Measurements from ENCODE around the gene ARL11.

ARL11 gene

DNA sequence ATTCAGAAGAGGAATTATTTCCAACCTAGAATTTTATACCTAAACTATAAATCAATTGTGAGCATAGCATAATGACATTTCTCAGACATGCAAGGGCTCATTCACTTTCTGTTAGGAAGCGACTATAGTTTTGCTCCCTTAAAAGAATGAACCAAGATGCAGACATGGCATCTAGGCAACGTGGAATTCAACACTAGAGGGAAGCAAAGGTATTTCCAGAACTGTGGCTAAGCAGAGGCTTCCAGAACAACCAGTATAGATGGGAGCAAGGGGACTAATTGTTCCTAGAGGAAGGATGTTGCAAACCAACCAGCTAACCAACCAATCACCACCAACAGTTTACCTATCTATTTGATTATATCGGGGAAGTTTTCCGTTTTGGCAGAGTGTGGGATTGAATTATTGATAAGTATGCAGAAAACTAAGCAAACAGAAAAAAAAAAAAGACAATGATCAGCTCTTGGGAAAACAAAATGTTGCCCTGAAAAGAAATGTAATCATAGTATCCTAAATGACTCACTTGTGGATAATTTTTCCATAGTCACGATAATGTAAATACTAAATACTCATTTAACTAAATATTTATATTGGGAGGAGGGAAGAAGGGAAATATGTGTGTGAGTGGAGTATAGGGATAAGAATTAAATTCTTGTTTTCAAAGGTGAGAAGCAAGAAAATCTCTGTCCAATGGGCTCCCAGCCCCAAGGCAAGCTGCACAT, 21.1 kb downstream of the ARL11 start:
- no peak for DNase-seq (ENCODE audit: low read depth in 2 of 2)

DNA sequence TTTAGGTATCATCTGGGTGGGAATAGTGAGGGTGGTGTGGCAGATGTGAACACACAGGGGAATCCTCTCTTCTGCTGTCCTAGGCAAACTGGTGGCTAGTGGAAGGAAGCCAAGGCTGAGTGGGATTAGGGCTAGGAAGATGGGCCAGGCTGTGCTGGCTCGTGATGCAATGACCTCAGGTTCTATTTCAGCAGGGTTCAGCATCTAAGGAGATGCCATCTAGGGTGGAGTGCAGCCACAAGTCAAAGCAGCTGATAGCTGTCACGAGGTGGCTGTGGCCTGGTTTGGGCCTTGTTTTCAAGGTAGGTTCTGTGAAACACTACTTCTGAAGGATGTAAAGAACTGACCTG, 21.6 kb downstream of the ARL11 start:
- DNase-seq (ENCODE audit: low read depth in 2 of 2), result no peak

DNA sequence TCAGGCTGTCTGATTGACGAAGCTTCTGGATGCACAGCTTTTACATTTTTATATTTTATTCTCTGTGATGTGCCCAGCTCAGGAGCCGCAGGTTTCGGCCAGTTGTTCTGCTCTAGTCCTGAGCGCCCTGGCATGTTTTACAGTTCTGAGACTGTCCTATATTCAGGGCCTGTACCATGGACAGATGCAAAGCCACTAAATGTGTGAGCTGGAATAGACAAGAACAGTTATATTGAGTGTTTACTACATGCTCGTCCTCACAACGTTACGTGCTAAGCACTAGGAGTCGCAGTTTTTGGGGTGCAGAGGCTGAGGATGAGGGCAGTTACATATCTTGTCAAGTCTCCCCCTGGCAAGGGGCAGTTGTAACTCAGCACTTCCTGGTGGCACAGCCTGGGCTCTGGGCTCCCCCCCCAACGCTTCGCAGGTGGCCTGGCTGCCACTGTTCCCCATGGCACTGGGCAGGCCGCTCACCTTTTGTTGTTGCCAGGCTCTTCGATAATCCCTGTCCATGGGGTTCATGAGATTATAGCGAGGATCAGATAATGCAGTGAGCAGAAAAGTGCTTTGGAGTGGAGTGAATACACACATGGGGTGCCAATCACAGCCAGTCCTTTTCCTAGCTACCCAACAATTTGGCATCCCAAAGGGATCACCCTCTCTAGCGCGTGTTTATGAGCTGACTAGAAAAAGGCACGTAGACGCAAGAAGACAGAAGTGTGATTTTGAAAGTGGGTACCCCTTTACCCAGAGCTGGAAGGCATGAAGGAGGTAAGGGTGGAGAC, 23.5 kb downstream of the ARL11 start:
- DNase-seq (ENCODE audit: low read depth in 2 of 2), result no peak

DNA sequence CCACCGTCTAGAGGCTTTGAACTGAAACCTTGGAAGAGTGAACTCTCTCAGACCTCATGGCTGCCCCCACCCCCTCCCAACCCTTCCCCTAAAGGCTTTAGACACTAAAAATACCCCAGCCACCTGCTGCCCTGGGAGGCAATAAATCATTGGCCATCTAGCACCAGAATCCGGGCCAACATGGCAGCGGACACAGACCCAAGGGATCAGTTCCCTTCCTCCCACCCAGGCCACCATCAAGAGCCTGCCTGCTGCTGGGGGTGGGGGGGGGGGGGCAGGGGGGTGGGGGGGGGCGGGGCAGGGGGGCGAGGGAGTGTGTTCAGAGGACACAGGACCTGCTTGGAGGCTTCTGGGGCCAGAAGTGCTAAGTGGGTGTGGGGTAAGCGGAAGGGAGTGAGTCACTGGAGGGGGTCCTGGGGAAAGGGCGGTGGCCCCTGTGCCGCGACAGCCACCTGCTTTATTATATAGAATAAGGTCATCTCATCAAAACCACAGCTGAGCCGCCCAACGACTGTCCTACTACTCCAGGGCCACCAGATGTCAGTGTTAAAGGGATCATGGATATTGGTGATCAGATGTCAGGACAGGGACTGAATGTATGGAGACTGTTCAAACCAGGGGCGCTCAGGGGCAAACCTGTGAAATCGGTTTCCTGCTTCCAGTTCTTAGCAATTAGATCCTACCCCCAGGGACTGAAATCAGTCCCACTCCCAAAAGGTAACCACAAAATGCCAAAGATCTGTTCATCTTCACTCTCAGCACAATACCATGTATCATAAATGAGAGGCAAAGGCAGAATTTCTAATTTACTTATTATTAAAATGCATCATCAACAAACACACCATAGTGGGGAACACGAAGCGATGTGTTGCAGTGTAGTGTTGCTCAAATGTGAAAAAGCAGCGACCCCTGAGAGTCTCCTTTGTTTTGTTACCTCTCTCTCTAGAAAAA, 24.3 kb downstream of the ARL11 start:
- DNase-seq (ENCODE audit: low read depth in 2 of 2), result no peak

DNA sequence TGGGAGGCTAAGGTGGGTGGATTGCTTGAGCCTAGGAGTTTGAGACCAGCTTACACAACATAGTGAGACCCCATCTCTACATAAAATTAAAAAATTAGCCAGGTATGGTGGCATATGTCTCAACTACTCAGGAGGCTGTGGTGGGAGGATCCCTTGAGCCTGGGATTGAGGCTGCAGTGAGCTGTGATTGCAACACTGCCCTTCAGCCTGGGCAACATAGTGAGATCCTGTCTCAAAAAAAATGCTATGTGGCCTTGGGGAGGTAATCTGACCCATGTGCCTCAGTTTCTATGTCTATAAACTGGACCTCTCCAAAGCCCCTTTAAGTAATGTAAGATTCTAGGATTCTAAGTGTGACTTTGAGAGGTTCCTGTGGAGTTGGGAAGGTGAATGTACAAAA, 25.2 kb downstream of the ARL11 start:
- no peak for DNase-seq (ENCODE audit: low read depth in 2 of 2)

DNA sequence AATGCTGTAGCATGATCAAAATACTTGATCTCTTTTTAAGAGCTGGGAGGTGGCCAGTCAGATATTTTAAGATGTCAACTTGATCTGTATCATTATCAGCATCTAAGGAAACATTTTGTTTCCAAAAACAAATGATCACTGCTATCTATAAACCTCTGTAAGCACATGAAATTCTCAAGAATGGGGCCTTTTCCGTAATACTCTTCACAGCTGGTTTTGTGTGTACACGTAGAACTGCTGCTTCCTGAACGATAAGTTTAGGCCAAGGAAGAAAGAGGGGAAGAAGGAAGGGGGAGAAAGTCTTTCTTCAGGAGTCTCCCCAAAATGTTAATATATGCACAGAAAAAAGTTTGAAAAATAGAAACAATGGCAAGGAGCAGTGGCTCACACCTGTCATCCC, 25.7 kb downstream of the ARL11 start:
- no peak for DNase-seq (ENCODE audit: low read depth in 2 of 2)

DNA sequence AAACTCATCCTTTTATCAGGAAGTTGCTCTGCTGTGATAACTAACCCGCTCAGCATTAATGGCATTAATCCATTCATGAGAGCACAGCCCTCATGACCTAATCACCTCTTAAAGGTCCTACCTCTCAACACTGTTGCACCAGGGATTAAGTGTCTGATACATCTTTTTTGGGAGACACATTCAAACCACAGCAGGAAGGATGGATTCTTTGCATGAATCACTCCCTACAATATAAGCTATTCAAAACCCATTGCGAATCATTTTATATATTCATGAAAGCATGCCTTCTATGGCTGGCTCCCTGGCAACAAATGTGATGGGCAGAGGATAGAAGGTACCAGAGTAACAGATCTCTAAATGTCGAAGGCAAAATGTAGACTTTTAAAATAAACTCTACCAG, 27.6 kb downstream of the ARL11 start:
- no peak for DNase-seq (ENCODE audit: low read depth in 2 of 2)

DNA sequence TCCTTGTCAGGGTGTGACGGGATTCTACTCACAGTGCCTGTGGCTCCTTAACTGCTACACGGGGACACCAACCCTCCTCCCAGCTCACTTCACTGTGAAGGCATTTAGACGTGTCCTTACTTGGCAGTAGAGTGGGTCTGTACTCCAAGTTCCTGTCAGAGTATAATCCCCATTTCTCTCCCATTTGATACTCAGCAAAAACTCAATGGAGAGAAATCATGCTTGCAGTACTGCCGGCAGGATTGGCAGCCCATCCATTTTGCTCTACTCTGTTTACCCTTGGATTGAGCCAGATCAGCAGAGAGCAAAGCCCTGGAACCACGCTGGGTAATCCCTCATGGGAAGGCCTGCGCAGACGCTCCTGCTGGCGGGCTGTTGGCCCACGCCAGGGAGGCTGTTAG, 28.9 kb downstream of the ARL11 start:
- DNase-seq (ENCODE audit: low read depth in 2 of 2), result no peak

DNA sequence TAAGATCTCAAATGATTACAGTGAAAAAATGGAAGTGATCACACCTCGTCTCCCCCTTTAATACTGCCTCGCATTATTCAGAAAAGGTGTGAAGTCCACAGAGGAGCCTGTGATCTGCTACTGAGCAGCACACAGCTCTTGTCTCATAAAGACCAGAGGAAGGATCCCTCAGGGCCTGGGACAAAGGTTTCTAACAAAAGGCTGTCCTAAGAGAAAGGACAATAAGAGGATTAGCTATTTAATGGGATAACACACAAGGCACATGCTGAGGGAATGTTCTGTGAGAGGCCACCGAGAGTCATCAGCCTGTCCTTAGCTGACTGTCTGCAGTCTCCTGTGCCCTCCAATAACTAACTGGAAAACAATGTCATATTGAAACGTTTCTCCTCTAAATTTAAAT, 36.3 kb downstream of the ARL11 start:
- DNase-seq (ENCODE audit: low read depth in 2 of 2), result no peak

DNA sequence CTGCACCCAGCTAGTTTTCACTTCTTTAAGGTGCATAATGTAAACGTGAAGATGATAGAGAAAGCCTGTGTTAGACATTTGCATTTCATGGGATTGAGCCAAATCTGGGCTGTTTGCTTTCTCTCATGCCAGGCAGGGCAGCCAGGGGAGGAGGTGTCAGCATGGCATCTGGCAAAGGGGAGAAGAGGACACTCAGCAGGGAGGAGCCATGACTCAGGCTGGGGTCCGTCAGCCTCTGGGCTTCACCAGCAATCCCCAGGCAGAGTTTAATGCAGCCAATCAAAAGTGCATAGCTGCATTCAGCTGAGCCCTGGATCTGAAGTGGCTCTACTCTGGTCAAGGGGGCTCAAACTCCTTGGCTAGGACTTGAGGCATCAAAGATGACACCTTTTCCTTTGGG, 39.5 kb downstream of the ARL11 start:
- no peak for DNase-seq (ENCODE audit: low read depth in 2 of 2)

DNA sequence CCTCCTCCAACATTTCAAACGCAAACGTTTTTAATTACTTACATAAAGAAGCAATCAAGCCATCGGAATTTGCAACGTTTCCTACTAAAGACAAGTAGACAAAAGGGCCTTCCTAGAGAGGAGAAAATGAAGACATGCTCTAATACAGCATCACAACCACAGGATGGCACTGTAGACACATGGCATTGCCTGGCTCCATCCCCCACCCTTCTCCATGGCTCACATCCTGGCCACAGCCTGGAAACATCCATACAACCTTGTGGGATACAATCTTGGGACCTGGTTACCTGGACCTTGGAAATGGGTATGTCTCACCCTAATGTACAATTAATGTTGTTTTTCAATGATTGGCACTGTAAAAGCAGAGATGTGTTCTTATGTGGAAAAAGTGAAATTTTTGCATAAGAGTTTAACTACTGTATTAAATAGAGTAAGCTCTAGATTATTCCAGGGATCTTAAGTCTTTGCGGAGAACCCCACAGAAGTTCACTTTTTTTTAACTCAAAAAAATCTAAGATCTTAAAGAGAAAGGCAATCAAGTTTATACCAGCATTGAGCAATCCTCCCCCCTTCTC, 41.5 kb downstream of the ARL11 start:
- no peak for DNase-seq (ENCODE audit: low read depth in 2 of 2)

DNA sequence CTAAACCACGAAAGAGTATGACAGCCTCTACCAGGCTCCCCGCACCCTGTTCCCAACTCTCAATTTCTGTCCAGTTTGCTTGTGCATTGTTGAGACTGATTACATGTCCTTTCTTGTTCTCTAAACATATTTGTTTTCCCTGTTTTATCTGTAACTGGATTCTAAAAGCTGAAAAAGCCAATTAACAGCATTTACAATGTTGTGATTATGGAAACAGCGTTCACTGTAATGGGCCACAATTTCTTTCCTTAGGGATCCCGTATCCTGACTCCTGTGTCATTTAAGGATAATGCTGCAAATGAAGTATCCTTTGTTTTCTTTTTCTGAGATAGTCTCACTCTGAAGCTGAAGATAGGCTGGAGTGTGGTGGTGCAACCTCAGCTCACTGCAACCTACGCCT, 42.5 kb downstream of the ARL11 start:
- no peak for DNase-seq (ENCODE audit: low read depth in 2 of 2)

DNA sequence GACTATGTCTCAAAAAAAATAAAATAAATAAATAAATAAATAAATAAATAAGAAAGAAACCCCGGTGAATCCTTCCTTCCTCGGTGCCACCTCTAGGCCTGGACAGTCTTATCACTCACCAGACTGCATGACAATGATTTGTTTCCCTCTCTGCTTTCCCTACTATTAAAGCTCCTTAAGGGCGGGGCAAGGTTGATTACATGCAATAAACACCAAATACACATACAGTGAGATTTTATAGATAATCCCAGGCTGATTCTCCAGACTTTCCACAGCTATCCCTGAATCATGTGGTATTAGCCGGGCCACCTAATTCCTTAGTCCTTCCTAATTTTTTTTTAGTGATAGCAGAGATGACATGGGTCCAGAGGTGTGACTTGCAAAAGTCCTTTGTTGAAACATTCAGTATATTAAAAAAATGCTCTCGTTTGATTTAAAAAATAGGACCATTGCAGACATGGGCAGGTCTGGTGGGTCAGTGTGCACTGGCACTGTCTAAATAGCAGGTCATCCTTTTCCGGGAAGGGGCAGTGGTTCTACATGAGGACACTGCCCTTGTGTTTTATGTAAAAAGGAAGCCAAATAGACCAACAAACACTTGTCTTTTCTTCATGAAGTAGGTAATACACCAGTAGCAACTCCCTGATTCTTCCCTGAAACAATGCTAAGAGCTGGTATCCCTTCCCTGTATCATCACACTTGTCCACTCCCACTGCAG, 48.4 kb downstream of the ARL11 start:
- no peak for DNase-seq (ENCODE audit: low read depth in 2 of 2)

DNA sequence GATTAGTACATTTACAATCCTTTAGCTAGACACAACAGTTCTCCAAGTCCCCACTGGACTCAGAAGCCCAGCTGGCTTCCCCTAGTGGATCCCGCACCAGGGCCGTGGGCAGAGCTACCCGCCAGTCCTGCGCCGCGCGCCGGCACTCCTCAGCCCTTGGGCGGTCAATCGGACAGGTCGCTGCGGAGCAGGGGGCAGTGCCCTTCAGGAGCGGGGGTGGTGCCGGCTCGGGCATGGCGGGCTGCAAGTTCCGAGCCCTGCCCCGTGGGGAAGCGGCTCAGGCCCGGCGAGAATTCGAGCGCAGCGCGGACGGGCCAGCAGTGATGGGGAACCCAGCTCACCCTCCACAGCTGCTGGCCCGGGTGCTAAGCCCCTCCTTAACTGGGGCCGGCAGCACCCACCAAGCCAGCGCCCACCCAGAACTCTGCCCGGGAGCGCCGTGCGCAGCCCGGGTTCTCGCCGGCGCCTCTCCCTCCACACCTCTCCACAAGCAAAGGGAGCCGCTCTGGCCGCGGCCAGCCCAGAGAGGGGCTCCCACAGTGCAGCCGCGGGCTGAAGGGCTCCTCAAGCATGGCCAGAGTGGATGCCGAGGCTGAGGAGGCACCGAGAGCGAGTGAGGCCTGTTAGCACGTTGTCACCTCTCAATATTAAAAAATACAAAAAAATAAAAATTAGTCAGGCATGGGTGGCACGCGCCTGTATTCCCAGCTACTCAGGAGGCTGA, 50.0 kb downstream of the ARL11 start:
- DNase-seq (ENCODE audit: low read depth in 2 of 2), result no peak

DNA sequence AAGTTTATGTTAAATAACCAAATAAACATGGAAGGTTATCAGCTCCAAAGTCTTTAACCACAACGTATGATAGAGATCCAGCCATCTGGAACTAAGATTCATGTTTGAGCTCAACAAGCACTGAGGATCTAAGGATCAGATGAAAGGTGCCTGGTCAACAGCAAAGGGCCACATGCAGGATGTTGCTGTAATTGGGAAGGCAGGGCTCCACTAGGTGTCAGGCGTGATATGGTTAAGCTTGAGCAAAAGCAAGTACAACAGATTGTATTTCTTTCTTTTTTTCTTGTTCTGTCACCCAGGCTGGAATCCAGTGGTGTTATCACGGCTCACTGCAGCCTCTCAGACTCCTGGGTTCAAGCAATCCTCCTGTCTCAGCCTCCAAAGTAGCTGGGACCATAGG, 50.9 kb downstream of the ARL11 start:
- no peak for DNase-seq (ENCODE audit: low read depth in 2 of 2)

DNA sequence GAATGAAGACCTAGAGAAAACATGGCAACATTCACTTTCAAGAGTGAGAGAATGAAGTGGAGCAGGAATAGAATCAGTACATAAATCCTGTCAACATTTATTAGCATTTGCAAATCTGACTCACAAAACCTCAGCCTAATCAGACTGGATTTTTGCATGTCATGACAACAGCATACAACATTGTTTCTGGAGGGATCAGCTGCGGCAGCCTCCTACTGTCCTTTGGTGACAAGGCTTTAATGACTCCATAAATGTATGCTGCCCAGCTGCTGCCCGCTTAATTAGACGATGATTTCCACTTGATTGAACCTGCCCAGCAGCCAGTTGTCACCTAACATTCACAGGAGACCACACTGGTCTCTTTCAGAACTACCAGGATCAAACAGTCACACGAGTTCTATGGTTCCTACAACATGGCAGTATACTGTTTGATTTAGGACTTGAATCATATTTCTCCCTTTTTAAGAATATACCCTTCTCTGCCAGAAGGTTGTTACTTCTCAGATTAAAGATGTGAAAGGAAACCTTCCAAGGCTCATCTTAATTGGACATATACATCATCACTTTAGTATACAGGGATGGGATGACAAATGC, 53.6 kb downstream of the ARL11 start:
- DNase-seq (ENCODE audit: low read depth in 2 of 2), result no peak

All from stimulated activated CD4-positive, alpha-beta T cell treated with anti-CD3 and anti-CD28 coated beads, Interleukin-1b, Interleukin-23, amount 100 ng/mL, for 1 hour (primary cell).